Prostate gland (tissue), 2 donors: ENCODE measurements around the gene SLC35B4.

ENCODE experiments used
- POLR2AphosphoS5 ChIP-seq: sonication (generic); formaldehyde crosslinking; IDR thresholded peaks from one replicate; pipeline ENCODE4 v1.6.1; 2017; ENCODE audit warnings: antibody characterized with exemption
- TF ChIP-seq, protein P1 (sequence below), 4 experiments: fragments of 200-600 bp in 2 of 4; fragments of 450-650 bp in 2 of 4; sonication (generic) in 2 of 4; IDR thresholded peaks; 1 replicate in 3 of 4; 2 replicates in 1 of 4; pipeline ENCODE4 v1.5.1; 2016 to 2019; ENCODE audit warnings: antibody characterized with exemption in 4 of 4, mild to moderate bottlenecking in 2 of 4, moderate library complexity in 2 of 4

DNA sequence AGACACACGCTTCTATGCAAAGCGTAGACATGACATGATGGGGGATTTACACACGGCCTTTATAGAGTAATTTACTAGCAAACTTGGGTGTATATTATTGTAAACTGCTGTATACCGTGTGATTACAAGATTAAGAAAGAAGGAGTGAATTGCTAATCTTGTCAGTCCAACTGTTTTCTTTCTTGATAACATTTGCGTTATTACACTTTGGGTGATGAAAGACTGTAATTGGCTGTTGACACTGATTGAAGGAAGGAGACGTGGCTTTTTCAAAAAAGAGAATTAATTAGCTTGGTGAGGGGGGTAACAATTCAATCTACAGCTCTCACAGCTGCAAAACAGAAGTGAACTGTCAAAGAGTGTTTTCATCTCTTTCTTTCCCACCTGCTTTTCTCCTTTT, 32.7 kb downstream of the SLC35B4 start:
- TF ChIP-seq, protein P1, sequence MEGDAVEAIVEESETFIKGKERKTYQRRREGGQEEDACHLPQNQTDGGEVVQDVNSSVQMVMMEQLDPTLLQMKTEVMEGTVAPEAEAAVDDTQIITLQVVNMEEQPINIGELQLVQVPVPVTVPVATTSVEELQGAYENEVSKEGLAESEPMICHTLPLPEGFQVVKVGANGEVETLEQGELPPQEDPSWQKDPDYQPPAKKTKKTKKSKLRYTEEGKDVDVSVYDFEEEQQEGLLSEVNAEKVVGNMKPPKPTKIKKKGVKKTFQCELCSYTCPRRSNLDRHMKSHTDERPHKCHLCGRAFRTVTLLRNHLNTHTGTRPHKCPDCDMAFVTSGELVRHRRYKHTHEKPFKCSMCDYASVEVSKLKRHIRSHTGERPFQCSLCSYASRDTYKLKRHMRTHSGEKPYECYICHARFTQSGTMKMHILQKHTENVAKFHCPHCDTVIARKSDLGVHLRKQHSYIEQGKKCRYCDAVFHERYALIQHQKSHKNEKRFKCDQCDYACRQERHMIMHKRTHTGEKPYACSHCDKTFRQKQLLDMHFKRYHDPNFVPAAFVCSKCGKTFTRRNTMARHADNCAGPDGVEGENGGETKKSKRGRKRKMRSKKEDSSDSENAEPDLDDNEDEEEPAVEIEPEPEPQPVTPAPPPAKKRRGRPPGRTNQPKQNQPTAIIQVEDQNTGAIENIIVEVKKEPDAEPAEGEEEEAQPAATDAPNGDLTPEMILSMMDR (IDR thresholded peaks at IDR 0.05) = no peak
- TF ChIP-seq POLR2AphosphoS5 = no peak
